ENCODE measurements around the gene ORAI1. TPM values are rescaled to one million over a fixed set of nuclear protein-coding genes. Genes with fewer than 3 reads are reported as not detected.
"Not testable (repeated sequence)": the region's sequence is repeated elsewhere in the genome, so short reads cannot be mapped to it uniquely, and the experiment has no call there.

Gene ORAI1
- total RNA-seq, 1 donor from 2014 or later: 18.9 TPM

DNA sequence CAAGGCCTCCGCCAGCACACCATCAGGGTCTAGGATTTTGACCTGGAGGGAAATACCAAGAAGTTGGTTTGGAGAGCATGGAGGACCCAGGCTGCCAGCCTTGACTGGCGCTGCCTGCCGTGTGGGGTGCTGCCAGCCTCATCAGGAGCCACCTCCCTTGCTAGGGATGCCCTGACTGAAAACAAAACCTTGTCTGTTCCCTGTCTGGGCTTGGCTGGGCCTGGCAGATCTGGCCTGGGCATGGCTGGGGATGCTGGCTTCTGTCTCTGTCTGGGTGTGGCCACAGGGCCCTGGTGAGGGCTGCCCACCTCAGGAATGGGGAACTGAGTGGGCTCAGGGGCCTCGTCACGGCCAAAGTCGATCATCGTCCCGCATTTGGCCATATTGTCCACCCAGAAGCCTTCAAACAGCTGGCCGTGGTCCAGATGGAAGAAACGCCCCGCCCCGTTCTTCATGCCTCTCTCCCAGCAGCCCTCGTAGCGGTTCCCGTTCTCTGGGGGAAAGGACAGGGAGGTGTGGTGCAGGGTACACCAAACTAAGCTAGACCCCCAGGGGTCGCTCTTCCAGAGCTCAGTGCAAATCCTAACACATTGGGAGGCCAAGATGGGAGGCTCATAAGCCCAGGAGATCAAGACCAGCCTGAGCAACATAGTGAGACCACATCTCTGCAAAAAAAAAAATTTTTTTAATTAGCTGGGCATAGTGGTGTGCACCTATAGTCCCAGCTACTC, 26.6 kb downstream of the ORAI1 start:
- Mint-ChIP-seq H3K27me3 (no peaks in the 10 kb centered on the region), H3K4me3 (ENCODE audit: low read depth) (no peak overlapping the region), H3K27ac (no peak overlapping the region), H3K9me3 (ENCODE audit: low read depth) (no peaks in the 10 kb centered on the region), H3K4me1 (ENCODE audit: low read depth) (peaks cover 4% of the 10 kb centered on the region), H3K36me3 (ENCODE audit: insufficient read depth) (no peaks in the 10 kb centered on the region)
- TF ChIP-seq, protein P1, sequence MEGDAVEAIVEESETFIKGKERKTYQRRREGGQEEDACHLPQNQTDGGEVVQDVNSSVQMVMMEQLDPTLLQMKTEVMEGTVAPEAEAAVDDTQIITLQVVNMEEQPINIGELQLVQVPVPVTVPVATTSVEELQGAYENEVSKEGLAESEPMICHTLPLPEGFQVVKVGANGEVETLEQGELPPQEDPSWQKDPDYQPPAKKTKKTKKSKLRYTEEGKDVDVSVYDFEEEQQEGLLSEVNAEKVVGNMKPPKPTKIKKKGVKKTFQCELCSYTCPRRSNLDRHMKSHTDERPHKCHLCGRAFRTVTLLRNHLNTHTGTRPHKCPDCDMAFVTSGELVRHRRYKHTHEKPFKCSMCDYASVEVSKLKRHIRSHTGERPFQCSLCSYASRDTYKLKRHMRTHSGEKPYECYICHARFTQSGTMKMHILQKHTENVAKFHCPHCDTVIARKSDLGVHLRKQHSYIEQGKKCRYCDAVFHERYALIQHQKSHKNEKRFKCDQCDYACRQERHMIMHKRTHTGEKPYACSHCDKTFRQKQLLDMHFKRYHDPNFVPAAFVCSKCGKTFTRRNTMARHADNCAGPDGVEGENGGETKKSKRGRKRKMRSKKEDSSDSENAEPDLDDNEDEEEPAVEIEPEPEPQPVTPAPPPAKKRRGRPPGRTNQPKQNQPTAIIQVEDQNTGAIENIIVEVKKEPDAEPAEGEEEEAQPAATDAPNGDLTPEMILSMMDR (IDR thresholded peaks at IDR 0.05; ENCODE audit: unreplicated experiment): no peak
- no peak for DNase-seq (ENCODE audit: low spot score, unreplicated experiment)

DNA sequence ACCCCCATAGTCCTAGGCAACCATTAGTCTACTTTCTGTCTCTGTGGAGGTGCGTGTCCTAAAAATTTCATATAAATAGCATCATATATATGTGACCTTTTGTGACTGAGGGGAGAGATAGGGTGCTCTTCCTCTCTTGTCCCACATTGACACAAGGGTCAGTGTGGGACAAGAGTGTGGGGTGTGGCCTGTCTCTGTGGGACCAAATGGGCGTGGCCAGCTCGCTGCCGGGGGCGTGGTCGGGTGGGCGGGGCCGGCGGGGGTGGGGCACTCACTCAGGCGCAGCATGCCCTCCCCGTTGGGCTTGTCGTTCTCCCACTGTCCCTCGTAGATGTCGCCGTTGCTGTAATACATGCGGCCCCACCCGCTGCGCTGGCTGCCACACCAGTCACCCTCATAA, 27.7 kb downstream of the ORAI1 start:
- no peak overlapping the region for H3K27ac Mint-ChIP-seq
- no peak for DNase-seq (ENCODE audit: low spot score, unreplicated experiment)

DNA sequence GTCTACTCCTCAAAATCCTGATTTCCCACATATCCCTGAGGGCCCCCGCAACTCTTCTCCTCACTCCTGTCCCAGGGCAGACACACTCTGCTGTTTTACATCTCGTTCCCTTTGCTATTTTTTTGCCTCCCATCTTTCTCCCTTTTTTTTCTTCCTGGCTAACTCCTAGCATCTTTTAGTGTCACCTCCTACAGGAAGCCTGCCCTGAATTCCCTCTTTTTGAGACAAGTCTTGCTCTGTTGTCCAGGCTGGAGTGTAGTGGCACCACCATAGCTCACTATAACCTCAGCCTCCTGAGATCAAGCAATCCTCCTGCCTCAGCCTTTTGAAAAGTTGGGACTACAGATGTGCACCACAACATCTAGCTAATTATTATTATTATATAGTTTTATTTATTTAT, 29.8 kb downstream of the ORAI1 start:
- Mint-ChIP-seq H3K27me3 (no peaks in the 10 kb centered on the region), H3K9me3 (ENCODE audit: low read depth) (no peaks in the 10 kb centered on the region), H3K27ac (no peak overlapping the region), H3K36me3 (ENCODE audit: insufficient read depth) (no peaks in the 10 kb centered on the region), H3K4me1 (ENCODE audit: low read depth) (peaks cover 11% of the 10 kb centered on the region), H3K4me3 (ENCODE audit: low read depth) (no peak overlapping the region)
- TF ChIP-seq, protein P1 (IDR thresholded peaks at IDR 0.05; ENCODE audit: unreplicated experiment): no peak
- DNase-seq (ENCODE audit: low spot score, unreplicated experiment): no peak

More for the DNA sequence above, 27.7 kb downstream of the ORAI1 start:
- TF ChIP-seq, protein P1 (IDR thresholded peaks at IDR 0.05; ENCODE audit: unreplicated experiment): no peak
- H3K4me3 Mint-ChIP-seq (ENCODE audit: low read depth): no peak overlapping the region
- peaks cover 6% of the 10 kb centered on the region for H3K4me1 Mint-ChIP-seq (ENCODE audit: low read depth)
- no peaks in the 10 kb centered on the region for H3K9me3 Mint-ChIP-seq (ENCODE audit: low read depth)
- H3K27me3 Mint-ChIP-seq: no peaks in the 10 kb centered on the region
- no peaks in the 10 kb centered on the region for H3K36me3 Mint-ChIP-seq (ENCODE audit: insufficient read depth)

DNA sequence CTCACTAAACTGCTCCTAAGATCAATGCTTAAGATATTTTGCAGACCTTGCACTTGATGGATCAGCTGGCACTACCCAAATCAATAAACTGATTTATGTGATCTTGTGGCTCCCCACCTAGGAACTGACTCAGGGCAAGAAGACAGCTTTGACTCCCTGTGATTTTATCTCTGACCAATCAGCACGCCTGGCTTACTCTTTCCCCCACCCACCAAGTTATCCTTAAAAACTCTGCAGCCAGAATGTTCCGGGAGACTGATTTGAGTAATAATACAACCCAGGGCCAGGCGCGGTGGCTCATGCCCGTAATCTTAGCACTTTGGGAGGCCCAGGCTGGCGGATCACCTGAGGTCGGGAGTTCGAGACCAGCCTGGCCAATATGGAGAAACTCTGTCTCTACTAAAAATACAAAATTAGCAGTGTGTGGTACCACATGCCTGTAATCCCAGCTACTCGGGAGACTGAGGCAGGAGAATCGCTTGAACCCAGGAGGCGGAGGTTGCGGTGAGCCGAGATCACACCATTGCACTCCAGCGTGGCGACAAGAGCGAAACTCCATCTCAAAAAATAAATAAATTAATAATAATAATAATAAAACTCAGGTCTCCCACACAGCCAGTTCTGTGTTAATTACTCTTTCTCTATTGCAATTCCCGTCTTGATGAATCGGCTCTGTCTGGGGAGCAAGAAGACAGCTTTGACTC, 31.1 kb downstream of the ORAI1 start:
- TF ChIP-seq, protein P1 (IDR thresholded peaks at IDR 0.05; ENCODE audit: unreplicated experiment): no peak
- Mint-ChIP-seq H3K36me3 (ENCODE audit: insufficient read depth) (no peaks in the 10 kb centered on the region), H3K27me3 (no peaks in the 10 kb centered on the region), H3K4me1 (ENCODE audit: low read depth) (peaks cover 11% of the 10 kb centered on the region), H3K4me3 (ENCODE audit: low read depth) (no peak overlapping the region), H3K27ac (no peak overlapping the region), H3K9me3 (ENCODE audit: low read depth) (no peaks in the 10 kb centered on the region)
- DNase-seq (ENCODE audit: low spot score, unreplicated experiment): no peak

DNA sequence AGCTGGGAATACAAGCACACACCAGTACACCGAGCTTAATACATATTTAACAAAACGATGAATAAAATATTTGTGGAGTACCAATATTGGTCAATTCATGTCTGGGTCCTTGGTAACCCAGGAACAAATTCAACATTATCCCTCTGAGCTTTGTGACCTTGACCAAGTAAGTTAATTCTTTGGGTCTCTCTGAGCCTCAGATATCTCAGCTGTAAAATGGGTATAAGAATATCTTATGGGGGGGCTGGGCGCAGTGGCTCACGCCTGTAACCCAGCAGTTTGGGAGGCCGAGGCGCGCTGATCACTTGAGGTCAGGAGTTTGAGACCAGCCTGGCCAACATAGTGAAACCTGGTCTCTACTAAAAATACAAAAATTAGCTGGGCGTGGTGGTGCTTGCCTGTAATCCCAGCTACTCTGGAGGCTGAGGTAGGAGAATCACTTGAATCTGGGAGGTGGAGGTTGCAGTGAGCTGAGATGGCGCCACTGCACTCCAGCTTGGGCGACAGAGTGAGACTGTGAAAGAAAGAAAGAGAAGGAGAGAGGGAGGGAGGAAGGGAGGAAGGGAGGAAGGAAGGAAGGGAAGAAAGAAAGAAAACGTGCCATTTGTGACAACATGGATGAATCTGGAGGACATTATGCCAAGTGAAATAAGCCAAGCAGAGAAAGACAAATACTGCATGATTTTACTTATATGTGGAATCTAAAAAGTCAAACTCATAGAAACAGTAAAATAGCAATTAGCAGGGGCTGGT, 35.2 kb downstream of the ORAI1 start:
- H3K27me3 Mint-ChIP-seq; DNase-seq (ENCODE audit: low spot score, unreplicated experiment); H3K4me3 Mint-ChIP-seq (ENCODE audit: low read depth); H3K9me3 Mint-ChIP-seq (ENCODE audit: low read depth); H3K36me3 Mint-ChIP-seq (ENCODE audit: insufficient read depth); H3K27ac Mint-ChIP-seq: not testable (repeated sequence)
- peaks cover 11% of the 10 kb centered on the region for H3K4me1 Mint-ChIP-seq (ENCODE audit: low read depth)

All from progenitor cell of endocrine pancreas (in vitro differentiated cells).